Duodenal mucosa (tissue), 2 donors: ENCODE results near the gene IMPACT.

ENCODE experiments used
- H3K27ac ChIP-seq: one replicate; pipeline ENCODE4 v1.7.0; 2013; ENCODE audit warnings: low read depth, low read length
- H3K27me3 ChIP-seq, 2 donors: one replicate each; pipeline ENCODE4 v1.7.0; 2013; ENCODE audit warnings: low read length in 2 of 2, control low read depth in 1 of 2; ENCODE audit not compliant: insufficient read depth in 2 of 2, control insufficient read depth in 1 of 2
- H3K36me3 ChIP-seq, 2 donors: one replicate each; pipeline ENCODE4 v1.7.0; 2013; ENCODE audit warnings: low read length in 2 of 2, control low read depth in 1 of 2; ENCODE audit not compliant: insufficient read depth in 2 of 2, control insufficient read depth in 1 of 2
- H3K4me1 ChIP-seq, 2 donors: one replicate each; pipeline ENCODE4 v1.7.0; 2013; ENCODE audit warnings: low read length in 2 of 2, control low read depth in 1 of 2; ENCODE audit not compliant: insufficient read depth in 2 of 2, control insufficient read depth in 1 of 2
- H3K4me3 ChIP-seq, 2 donors: one replicate each; pipeline ENCODE4 v1.7.0; 2013; ENCODE audit warnings: low read length in 2 of 2, low read depth in 1 of 2
- H3K9ac ChIP-seq, 2 donors: one replicate each; pipeline ENCODE4 v1.7.0; 2013; ENCODE audit warnings: low read length in 2 of 2, low read depth in 1 of 2
- H3K9me3 ChIP-seq, 2 donors: one replicate each; pipeline ENCODE4 v1.7.0; 2013; ENCODE audit warnings: low read length in 2 of 2, control low read depth in 1 of 2; ENCODE audit not compliant: control insufficient read depth in 1 of 2

The IMPACT gene

GRCh38 chr18:24420551-24420950 is 5.9 kb upstream of the IMPACT start:
- H3K4me1 ChIP-seq: no peaks in the 10 kb centered on the region
- no peaks in the 10 kb centered on the region for H3K36me3 ChIP-seq
- no peaks in the 10 kb centered on the region for H3K9me3 ChIP-seq
- H3K9ac ChIP-seq: no peak overlapping the region
- peaks cover 10 to 20% of the 10 kb centered on the region in 2 donors for H3K27me3 ChIP-seq
- no peak overlapping the region for H3K4me3 ChIP-seq
- H3K27ac ChIP-seq: no peak overlapping the region

GRCh38 chr18:24421831-24422230 is 4.6 kb upstream of the IMPACT start:
- Histone ChIP-seq H3K4me3 (no peak overlapping the region), H3K36me3 (no peaks in the 10 kb centered on the region), H3K9me3 (no peaks in the 10 kb centered on the region), H3K27me3 (peaks cover 10 to 17% of the 10 kb centered on the region in 2 donors), H3K27ac (no peak overlapping the region), H3K4me1 (peaks cover 0 to 5% of the 10 kb centered on the region in 2 donors), H3K9ac (no peak overlapping the region)

- no peaks in the 10 kb centered on the region for H3K9me3 ChIP-seq
- no peak overlapping the region for H3K27ac ChIP-seq
These were observed 435 bp upstream of the IMPACT start for GRCh38 chr18:24426073-24426397.

GRCh38 chr18:24427484-24427883 is 1.0 kb downstream of the IMPACT start:
- H3K27me3 ChIP-seq: peaks cover 10% of the 10 kb centered on the region in 2 donors
- peaks cover 0 to 3% of the 10 kb centered on the region in 2 donors for H3K36me3 ChIP-seq
- H3K4me3 ChIP-seq: peak overlapping the region; percentile 85 to 87
- H3K9me3 ChIP-seq: no peaks in the 10 kb centered on the region
- H3K27ac ChIP-seq: no peak overlapping the region
- H3K4me1 ChIP-seq: peaks cover 5 to 14% of the 10 kb centered on the region in 2 donors
- H3K9ac ChIP-seq: no peak overlapping the region

More at GRCh38 chr18:24426073-24426397, 435 bp upstream of the IMPACT start:
- H3K27me3 ChIP-seq: peaks cover 10 to 14% of the 10 kb centered on the region in 2 donors
- peak overlapping the region in 1 of 2 donors; percentile 74 for H3K9ac ChIP-seq
- no peaks in the 10 kb centered on the region for H3K36me3 ChIP-seq
- H3K4me3 ChIP-seq: peak overlapping the region; percentile 85 to 87
- peaks cover 5 to 14% of the 10 kb centered on the region in 2 donors for H3K4me1 ChIP-seq

GRCh38 chr18:24428709-24429108 is 2.2 kb downstream of the IMPACT start:
- no peak overlapping the region for H3K4me3 ChIP-seq
- no peaks in the 10 kb centered on the region for H3K9me3 ChIP-seq
- no peak overlapping the region for H3K9ac ChIP-seq
- H3K27me3 ChIP-seq: peaks cover 6% of the 10 kb centered on the region in 2 donors
- H3K4me1 ChIP-seq: peaks cover 5 to 14% of the 10 kb centered on the region in 2 donors
- no peak overlapping the region for H3K27ac ChIP-seq
- H3K36me3 ChIP-seq: peaks cover 0 to 7% of the 10 kb centered on the region in 2 donors

- Histone ChIP-seq H3K27ac (no peak overlapping the region), H3K36me3 (peaks cover 0 to 7% of the 10 kb centered on the region in 2 donors), H3K4me3 (no peak overlapping the region), H3K4me1 (peaks cover 8 to 14% of the 10 kb centered on the region in 2 donors), H3K9me3 (no peaks in the 10 kb centered on the region), H3K9ac (no peak overlapping the region), H3K27me3 (peaks cover under 1 to 3% of the 10 kb centered on the region in 2 donors)
These were observed 2.7 kb downstream of the IMPACT start for GRCh38 chr18:24429188-24429587.

GRCh38 chr18:24432618-24433017 is 6.1 kb downstream of the IMPACT start:
- H3K36me3 ChIP-seq: peaks cover 0 to 14% of the 10 kb centered on the region in 2 donors
- H3K4me1 ChIP-seq: peaks cover 3 to 7% of the 10 kb centered on the region in 2 donors

GRCh38 chr18:24436939-24437338 is 10.5 kb downstream of the IMPACT start:
- Histone ChIP-seq H3K36me3 (peaks cover 0 to 42% of the 10 kb centered on the region in 2 donors), H3K9ac (no peak overlapping the region), H3K27ac (no peak overlapping the region), H3K4me1 (peaks cover 0 to 3% of the 10 kb centered on the region in 2 donors), H3K4me3 (no peak overlapping the region), H3K27me3 (no peaks in the 10 kb centered on the region), H3K9me3 (no peaks in the 10 kb centered on the region)

More at GRCh38 chr18:24432618-24433017, 6.1 kb downstream of the IMPACT start:
- Histone ChIP-seq H3K27ac (no peak overlapping the region), H3K9me3 (no peaks in the 10 kb centered on the region), H3K4me3 (no peak overlapping the region), H3K27me3 (no peaks in the 10 kb centered on the region), H3K9ac (no peak overlapping the region)

- no peaks in the 10 kb centered on the region for H3K4me1 ChIP-seq
- H3K9me3 ChIP-seq: no peaks in the 10 kb centered on the region
- H3K27ac ChIP-seq: no peak overlapping the region
- H3K36me3 ChIP-seq: peaks cover 9 to 44% of the 10 kb centered on the region in 2 donors
- H3K4me3 ChIP-seq: no peak overlapping the region
- no peak overlapping the region for H3K9ac ChIP-seq
- no peaks in the 10 kb centered on the region for H3K27me3 ChIP-seq
These were observed 17.4 kb downstream of the IMPACT start for GRCh38 chr18:24443870-24444269.

GRCh38 chr18:24446453-24446852 is 20.0 kb downstream of the IMPACT start:
- no peak overlapping the region for H3K9ac ChIP-seq
- peaks cover 21 to 44% of the 10 kb centered on the region in 2 donors for H3K36me3 ChIP-seq
- no peaks in the 10 kb centered on the region for H3K27me3 ChIP-seq
- no peaks in the 10 kb centered on the region for H3K4me1 ChIP-seq
- no peak overlapping the region for H3K27ac ChIP-seq
- no peaks in the 10 kb centered on the region for H3K9me3 ChIP-seq
- no peak overlapping the region for H3K4me3 ChIP-seq
